Measurements from ENCODE around the gene DUSP22. TPM values are rescaled to one million over a fixed set of nuclear protein-coding genes. Genes with fewer than 3 reads are reported as not detected.
"Not testable (repeated sequence)": the region's sequence is repeated elsewhere in the genome, so short reads cannot be mapped to it uniquely, and the experiment has no call there.

Gene DUSP22
- total RNA-seq, 1 experiment from 2014 or later, result 30.7 TPM

GRCh38 chr6:374956-375355 lies 82.7 kb downstream of the DUSP22 start:
- H3K4me3 ChIP-seq (ENCODE audit: insufficient read depth, low read depth, low read length), result no peak overlapping the region
- no peaks in the 10 kb centered on the region for H3K27me3 ChIP-seq (ENCODE audit: control insufficient read depth, insufficient read depth, low read length)
- no peaks in the 10 kb centered on the region for H3K36me3 ChIP-seq (replicated peaks; ENCODE audit: control insufficient read depth, insufficient read depth, low read length)
- DNase-seq, result no peak

GRCh38 chr6:376827-377640 lies 84.7 kb downstream of the DUSP22 start:
- no peak overlapping the region for H3K4me3 ChIP-seq (ENCODE audit: insufficient read depth, low read depth, low read length)
- no peaks in the 10 kb centered on the region for H3K27me3 ChIP-seq (ENCODE audit: control insufficient read depth, insufficient read depth, low read length)
- DNase-seq, result no peak
- H3K36me3 ChIP-seq (replicated peaks; ENCODE audit: control insufficient read depth, insufficient read depth, low read length), result no peaks in the 10 kb centered on the region

- H3K27me3 ChIP-seq (ENCODE audit: control insufficient read depth, insufficient read depth, low read length); H3K4me3 ChIP-seq (ENCODE audit: insufficient read depth, low read depth, low read length); DNase-seq; H3K36me3 ChIP-seq (replicated peaks; ENCODE audit: control insufficient read depth, insufficient read depth, low read length): not testable (repeated sequence)
These were observed 85.3 kb downstream of the DUSP22 start for GRCh38 chr6:377641-378020.

GRCh38 chr6:378090-378957 lies 86.0 kb downstream of the DUSP22 start:
- H3K36me3 ChIP-seq (replicated peaks; ENCODE audit: control insufficient read depth, insufficient read depth, low read length), result no peaks in the 10 kb centered on the region
- no peaks in the 10 kb centered on the region for H3K27me3 ChIP-seq (ENCODE audit: control insufficient read depth, insufficient read depth, low read length)
- no peak overlapping the region for H3K4me3 ChIP-seq (ENCODE audit: insufficient read depth, low read depth, low read length)
- no peak for DNase-seq

- no peak overlapping the region for H3K4me3 ChIP-seq (ENCODE audit: insufficient read depth, low read depth, low read length)
- DNase-seq, result no peak
- H3K27me3 ChIP-seq (ENCODE audit: control insufficient read depth, insufficient read depth, low read length), result no peaks in the 10 kb centered on the region
- no peaks in the 10 kb centered on the region for H3K36me3 ChIP-seq (replicated peaks; ENCODE audit: control insufficient read depth, insufficient read depth, low read length)
These were observed 86.7 kb downstream of the DUSP22 start for GRCh38 chr6:378958-379409.

GRCh38 chr6:379410-380181 lies 87.3 kb downstream of the DUSP22 start:
- peak; percentile 57 for DNase-seq
- H3K27me3 ChIP-seq (ENCODE audit: control insufficient read depth, insufficient read depth, low read length), result no peaks in the 10 kb centered on the region

GRCh38 chr6:380234-381218 lies 88.2 kb downstream of the DUSP22 start:
- no peak overlapping the region for H3K4me3 ChIP-seq (ENCODE audit: insufficient read depth, low read depth, low read length)
- no peak for DNase-seq
- no peaks in the 10 kb centered on the region for H3K36me3 ChIP-seq (replicated peaks; ENCODE audit: control insufficient read depth, insufficient read depth, low read length)
- no peaks in the 10 kb centered on the region for H3K27me3 ChIP-seq (ENCODE audit: control insufficient read depth, insufficient read depth, low read length)

More at GRCh38 chr6:379410-380181, 87.3 kb downstream of the DUSP22 start:
- Histone ChIP-seq H3K36me3 (replicated peaks; ENCODE audit: control insufficient read depth, insufficient read depth, low read length) (no peaks in the 10 kb centered on the region), H3K4me3 (ENCODE audit: insufficient read depth, low read depth, low read length) (no peak overlapping the region)

- Histone ChIP-seq H3K27me3 (ENCODE audit: control insufficient read depth, insufficient read depth, low read length) (no peaks in the 10 kb centered on the region), H3K4me3 (ENCODE audit: insufficient read depth, low read depth, low read length) (no peak overlapping the region), H3K36me3 (replicated peaks; ENCODE audit: control insufficient read depth, insufficient read depth, low read length) (no peaks in the 10 kb centered on the region)
- DNase-seq, result no peak
These were observed 89.6 kb downstream of the DUSP22 start for GRCh38 chr6:381742-382461.

- no peaks in the 10 kb centered on the region for H3K36me3 ChIP-seq (replicated peaks; ENCODE audit: control insufficient read depth, insufficient read depth, low read length)
- H3K27me3 ChIP-seq (ENCODE audit: control insufficient read depth, insufficient read depth, low read length), result no peaks in the 10 kb centered on the region; the same call in 1 of the 2 replicates
- DNase-seq, result peak; percentile 63
- H3K4me3 ChIP-seq (ENCODE audit: insufficient read depth, low read depth, low read length), result no peak overlapping the region
These were observed 90.9 kb downstream of the DUSP22 start for GRCh38 chr6:382883-383810.

- DNase-seq, result no peak
- H3K36me3 ChIP-seq (replicated peaks; ENCODE audit: control insufficient read depth, insufficient read depth, low read length), result no peaks in the 10 kb centered on the region
- H3K4me3 ChIP-seq (ENCODE audit: insufficient read depth, low read depth, low read length), result no peak overlapping the region
- peaks cover 2% of the 10 kb centered on the region; the same call in 1 of the 2 replicates for H3K27me3 ChIP-seq (ENCODE audit: control insufficient read depth, insufficient read depth, low read length)
These were observed 91.6 kb downstream of the DUSP22 start for GRCh38 chr6:383856-384255.

GRCh38 chr6:384898-385297 lies 92.6 kb downstream of the DUSP22 start:
- H3K4me3 ChIP-seq (ENCODE audit: insufficient read depth, low read depth, low read length), result no peak overlapping the region
- no peak for DNase-seq
- no peaks in the 10 kb centered on the region for H3K36me3 ChIP-seq (replicated peaks; ENCODE audit: control insufficient read depth, insufficient read depth, low read length)
- H3K27me3 ChIP-seq (ENCODE audit: control insufficient read depth, insufficient read depth, low read length), result peaks cover 9% of the 10 kb centered on the region

- Histone ChIP-seq H3K4me3 (ENCODE audit: insufficient read depth, low read depth, low read length) (no peak overlapping the region), H3K36me3 (replicated peaks; ENCODE audit: control insufficient read depth, insufficient read depth, low read length) (no peaks in the 10 kb centered on the region), H3K27me3 (ENCODE audit: control insufficient read depth, insufficient read depth, low read length) (peaks cover 16% of the 10 kb centered on the region)
- no peak for DNase-seq
These were observed 93.3 kb downstream of the DUSP22 start for GRCh38 chr6:385614-386013.
